ENCODE measurements around the gene MOSPD3. TPM values are rescaled to one million over a fixed set of nuclear protein-coding genes. Genes with fewer than 3 reads are reported as not detected.

Gene MOSPD3
- total and polyA plus RNA-seq, 2 of the 13 experiments (the other 11 are each of a cell fraction or from before 2014, with no cell fraction given): 7.6 to 8.8 TPM

DNA sequence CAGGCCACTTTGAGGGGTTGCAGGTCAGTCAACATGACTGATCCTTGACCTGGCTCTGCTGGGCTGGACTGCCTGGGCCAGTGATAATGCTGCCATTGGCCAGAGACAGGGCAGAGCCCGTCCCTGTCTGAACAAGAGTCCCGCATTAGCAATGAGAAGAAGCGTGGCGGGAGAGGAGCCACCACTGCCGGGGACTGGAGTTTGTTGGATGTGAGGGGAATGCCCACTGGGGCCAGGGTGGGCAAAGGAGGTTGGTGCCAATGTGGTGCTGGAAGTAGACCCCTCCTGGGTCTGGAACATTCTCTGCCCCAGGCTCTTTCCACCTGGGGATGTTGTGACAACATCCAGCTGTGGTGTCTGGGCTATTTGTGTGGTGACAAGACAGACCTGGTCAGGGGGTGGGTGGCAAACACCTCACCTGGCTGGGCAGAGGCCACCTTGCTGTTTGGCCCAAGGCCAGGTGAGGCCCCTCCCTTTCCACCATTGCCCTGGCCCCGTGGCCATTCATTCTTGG is 46.3 kb upstream of the MOSPD3 start (continued):
- TF ChIP-seq, protein P1, sequence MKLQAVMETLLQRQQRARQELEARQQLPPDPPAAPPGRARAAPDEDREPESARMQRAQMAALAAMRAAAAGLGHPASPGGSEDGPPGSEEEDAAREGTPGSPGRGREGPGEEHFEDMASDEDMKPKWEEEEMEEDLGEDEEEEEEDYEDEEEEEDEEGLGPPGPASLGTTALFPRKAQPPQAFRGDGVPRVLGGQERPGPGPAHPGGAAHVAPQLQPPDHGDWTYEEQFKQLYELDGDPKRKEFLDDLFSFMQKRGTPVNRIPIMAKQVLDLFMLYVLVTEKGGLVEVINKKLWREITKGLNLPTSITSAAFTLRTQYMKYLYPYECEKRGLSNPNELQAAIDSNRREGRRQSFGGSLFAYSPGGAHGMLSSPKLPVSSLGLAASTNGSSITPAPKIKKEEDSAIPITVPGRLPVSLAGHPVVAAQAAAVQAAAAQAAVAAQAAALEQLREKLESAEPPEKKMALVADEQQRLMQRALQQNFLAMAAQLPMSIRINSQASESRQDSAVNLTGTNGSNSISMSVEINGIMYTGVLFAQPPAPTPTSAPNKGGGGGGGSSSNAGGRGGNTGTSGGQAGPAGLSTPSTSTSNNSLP (IDR thresholded peaks at IDR 0.05; ENCODE audit: low read depth, low read length): no peak
- no peak for TF ChIP-seq PITX1 (CRISPR knock-in tag; IDR thresholded peaks at IDR 0.05)
- no peak for TF ChIP-seq MAFK (conservative IDR thresholded peaks at IDR 0.05 in 1 of 2, IDR thresholded peaks at IDR 0.05 in 1 of 2; ENCODE audit: low read length in 2 of 2)
- TF ChIP-seq TARDBP (CRISPR knock-in tag; IDR thresholded peaks at IDR 0.05): no peak
- TF ChIP-seq ZSCAN9 (CRISPR knock-in tag; IDR thresholded peaks at IDR 0.05; ENCODE audit: borderline replicate concordance): no peak
- no peak for TF ChIP-seq ZNF30 (CRISPR knock-in tag; IDR thresholded peaks at IDR 0.05)
- no peak for TF ChIP-seq NR2C2 (CRISPR knock-in tag; IDR thresholded peaks at IDR 0.05; ENCODE audit: borderline replicate concordance)
- no peak for TF ChIP-seq ZNF253 (CRISPR knock-in tag; IDR thresholded peaks at IDR 0.05; ENCODE audit: borderline replicate concordance)
- TF ChIP-seq, protein P2, sequence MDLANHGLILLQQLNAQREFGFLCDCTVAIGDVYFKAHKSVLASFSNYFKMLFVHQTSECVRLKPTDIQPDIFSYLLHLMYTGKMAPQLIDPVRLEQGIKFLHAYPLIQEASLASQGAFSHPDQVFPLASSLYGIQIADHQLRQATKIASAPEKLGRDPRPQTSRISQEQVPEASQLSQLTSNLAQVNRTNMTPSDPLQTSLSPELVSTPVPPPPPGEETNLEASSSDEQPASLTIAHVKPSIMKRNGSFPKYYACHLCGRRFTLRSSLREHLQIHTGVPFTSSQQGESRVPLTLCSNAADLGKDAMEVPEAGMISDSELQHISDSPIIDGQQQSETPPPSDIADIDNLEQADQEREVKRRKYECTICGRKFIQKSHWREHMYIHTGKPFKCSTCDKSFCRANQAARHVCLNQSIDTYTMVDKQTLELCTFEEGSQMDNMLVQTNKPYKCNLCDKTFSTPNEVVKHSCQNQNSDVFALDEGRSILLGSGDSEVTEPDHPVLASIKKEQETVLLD (CRISPR knock-in tag; IDR thresholded peaks at IDR 0.05; ENCODE audit: low read depth): no peak
- TF ChIP-seq, protein P3, sequence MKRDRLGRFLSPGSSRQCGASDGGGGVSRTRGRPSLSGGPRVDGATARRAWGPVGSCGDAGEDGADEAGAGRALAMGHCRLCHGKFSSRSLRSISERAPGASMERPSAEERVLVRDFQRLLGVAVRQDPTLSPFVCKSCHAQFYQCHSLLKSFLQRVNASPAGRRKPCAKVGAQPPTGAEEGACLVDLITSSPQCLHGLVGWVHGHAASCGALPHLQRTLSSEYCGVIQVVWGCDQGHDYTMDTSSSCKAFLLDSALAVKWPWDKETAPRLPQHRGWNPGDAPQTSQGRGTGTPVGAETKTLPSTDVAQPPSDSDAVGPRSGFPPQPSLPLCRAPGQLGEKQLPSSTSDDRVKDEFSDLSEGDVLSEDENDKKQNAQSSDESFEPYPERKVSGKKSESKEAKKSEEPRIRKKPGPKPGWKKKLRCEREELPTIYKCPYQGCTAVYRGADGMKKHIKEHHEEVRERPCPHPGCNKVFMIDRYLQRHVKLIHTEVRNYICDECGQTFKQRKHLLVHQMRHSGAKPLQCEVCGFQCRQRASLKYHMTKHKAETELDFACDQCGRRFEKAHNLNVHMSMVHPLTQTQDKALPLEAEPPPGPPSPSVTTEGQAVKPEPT (CRISPR knock-in tag; IDR thresholded peaks at IDR 0.05; ENCODE audit: low read depth): no peak
- TF ChIP-seq, protein P4, sequence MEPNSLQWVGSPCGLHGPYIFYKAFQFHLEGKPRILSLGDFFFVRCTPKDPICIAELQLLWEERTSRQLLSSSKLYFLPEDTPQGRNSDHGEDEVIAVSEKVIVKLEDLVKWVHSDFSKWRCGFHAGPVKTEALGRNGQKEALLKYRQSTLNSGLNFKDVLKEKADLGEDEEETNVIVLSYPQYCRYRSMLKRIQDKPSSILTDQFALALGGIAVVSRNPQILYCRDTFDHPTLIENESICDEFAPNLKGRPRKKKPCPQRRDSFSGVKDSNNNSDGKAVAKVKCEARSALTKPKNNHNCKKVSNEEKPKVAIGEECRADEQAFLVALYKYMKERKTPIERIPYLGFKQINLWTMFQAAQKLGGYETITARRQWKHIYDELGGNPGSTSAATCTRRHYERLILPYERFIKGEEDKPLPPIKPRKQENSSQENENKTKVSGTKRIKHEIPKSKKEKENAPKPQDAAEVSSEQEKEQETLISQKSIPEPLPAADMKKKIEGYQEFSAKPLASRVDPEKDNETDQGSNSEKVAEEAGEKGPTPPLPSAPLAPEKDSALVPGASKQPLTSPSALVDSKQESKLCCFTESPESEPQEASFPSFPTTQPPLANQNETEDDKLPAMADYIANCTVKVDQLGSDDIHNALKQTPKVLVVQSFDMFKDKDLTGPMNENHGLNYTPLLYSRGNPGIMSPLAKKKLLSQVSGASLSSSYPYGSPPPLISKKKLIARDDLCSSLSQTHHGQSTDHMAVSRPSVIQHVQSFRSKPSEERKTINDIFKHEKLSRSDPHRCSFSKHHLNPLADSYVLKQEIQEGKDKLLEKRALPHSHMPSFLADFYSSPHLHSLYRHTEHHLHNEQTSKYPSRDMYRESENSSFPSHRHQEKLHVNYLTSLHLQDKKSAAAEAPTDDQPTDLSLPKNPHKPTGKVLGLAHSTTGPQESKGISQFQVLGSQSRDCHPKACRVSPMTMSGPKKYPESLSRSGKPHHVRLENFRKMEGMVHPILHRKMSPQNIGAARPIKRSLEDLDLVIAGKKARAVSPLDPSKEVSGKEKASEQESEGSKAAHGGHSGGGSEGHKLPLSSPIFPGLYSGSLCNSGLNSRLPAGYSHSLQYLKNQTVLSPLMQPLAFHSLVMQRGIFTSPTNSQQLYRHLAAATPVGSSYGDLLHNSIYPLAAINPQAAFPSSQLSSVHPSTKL (CRISPR knock-in tag; IDR thresholded peaks at IDR 0.05): no peak; the same call in 1 of the 2 replicates
- no peak for TF ChIP-seq ZBTB8A (CRISPR knock-in tag; IDR thresholded peaks at IDR 0.05; ENCODE audit: borderline replicate concordance, low read depth)
- no peak for TF ChIP-seq ZNF605 (CRISPR knock-in tag; IDR thresholded peaks at IDR 0.05)
- TF ChIP-seq FOXM1 (CRISPR knock-in tag; IDR thresholded peaks at IDR 0.05): no peak
- TF ChIP-seq RFX5 (IDR thresholded peaks at IDR 0.05; ENCODE audit: low read depth, low read length): no peak
- TF ChIP-seq, protein P5, sequence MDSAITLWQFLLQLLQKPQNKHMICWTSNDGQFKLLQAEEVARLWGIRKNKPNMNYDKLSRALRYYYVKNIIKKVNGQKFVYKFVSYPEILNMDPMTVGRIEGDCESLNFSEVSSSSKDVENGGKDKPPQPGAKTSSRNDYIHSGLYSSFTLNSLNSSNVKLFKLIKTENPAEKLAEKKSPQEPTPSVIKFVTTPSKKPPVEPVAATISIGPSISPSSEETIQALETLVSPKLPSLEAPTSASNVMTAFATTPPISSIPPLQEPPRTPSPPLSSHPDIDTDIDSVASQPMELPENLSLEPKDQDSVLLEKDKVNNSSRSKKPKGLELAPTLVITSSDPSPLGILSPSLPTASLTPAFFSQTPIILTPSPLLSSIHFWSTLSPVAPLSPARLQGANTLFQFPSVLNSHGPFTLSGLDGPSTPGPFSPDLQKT (CRISPR knock-in tag; IDR thresholded peaks at IDR 0.05; ENCODE audit: borderline replicate concordance): no peak
